GM18526 (cell line): ENCODE measurements around the gene CTRL.

Source experiments
- POLR2A ChIP-seq: IDR thresholded peaks from 3 replicates; pipeline ENCODE4 v1.6.1; 2011; ENCODE audit not compliant: insufficient read length; ENCODE audit errors: extremely low read depth

The CTRL gene

GRCh38 chr16:67922740-67923139, 8.9 kb downstream of the CTRL start:
- no peak for TF ChIP-seq POLR2A

DNA sequence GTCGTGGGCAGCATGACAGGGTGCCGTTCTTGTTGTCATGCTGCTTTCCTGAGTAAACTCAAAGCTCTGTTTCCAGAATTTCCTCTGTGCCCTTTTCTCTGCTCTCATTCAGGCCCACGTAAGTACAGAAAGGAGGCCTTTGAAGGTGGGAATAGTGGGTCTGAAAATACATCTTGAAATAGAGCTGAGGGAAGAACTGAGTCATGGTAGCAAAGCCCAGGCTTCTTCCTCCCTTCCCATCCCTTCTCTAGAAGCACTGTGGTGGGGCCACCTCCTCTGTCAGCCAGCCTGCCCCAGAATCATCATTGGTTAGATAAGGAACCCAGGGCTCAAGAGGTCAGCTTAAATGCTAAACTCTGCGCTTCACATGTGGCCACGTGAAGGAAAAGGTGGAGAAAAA, 9.4 kb downstream of the CTRL start:
- no peak for TF ChIP-seq POLR2A

DNA sequence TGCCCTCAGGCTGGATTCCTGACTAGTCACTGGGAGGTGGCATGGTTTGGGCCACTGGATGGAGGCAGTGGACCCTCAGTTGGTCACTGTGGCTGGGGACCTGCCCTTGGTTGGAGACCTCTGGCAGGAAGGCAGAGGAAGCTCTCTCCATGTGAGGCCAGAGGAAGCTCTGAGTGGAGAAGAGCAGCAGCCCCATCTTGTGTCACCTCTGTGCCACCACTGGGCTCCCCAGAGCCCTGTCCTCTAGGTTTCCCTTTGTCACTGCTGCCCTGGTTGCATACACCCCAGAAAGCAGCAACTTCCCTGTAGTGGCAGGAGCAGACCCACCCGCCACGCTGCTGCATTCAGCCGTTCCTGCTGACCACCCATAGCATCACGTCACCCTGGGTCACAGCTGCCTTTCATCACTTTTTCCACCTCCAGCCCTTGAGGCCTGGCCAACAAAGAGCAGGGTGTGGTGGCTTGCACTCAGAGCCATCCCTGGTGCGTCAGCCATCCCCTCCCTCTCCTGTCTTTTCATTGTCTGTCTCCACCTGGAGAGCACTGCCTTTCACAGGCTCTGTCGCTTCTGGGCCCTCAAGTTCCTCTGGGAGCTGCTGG, 11.9 kb downstream of the CTRL start:
- TF ChIP-seq POLR2A, result no peak

DNA sequence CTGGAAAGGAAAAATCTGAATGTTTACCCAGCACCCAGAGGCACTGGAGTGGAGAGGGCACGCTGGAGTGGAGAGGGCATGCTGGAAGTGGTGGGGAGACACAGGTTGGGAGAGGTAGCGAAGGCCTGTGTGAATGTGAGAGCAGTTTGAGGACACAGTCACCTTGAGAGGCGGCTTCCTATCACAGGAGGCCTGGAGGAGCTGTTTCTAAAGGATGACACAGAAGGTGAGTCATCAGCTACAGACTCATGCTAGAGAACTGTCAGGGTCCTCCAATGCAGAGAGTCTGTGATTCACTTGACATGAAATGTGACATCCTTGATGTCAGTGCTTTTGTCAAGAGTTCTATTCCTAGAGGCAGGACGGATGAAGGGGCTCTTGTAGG, 13.8 kb downstream of the CTRL start:
- no peak for TF ChIP-seq POLR2A

GRCh38 chr16:67917140-67917851, 14.4 kb downstream of the CTRL start:
- no peak for TF ChIP-seq POLR2A

DNA sequence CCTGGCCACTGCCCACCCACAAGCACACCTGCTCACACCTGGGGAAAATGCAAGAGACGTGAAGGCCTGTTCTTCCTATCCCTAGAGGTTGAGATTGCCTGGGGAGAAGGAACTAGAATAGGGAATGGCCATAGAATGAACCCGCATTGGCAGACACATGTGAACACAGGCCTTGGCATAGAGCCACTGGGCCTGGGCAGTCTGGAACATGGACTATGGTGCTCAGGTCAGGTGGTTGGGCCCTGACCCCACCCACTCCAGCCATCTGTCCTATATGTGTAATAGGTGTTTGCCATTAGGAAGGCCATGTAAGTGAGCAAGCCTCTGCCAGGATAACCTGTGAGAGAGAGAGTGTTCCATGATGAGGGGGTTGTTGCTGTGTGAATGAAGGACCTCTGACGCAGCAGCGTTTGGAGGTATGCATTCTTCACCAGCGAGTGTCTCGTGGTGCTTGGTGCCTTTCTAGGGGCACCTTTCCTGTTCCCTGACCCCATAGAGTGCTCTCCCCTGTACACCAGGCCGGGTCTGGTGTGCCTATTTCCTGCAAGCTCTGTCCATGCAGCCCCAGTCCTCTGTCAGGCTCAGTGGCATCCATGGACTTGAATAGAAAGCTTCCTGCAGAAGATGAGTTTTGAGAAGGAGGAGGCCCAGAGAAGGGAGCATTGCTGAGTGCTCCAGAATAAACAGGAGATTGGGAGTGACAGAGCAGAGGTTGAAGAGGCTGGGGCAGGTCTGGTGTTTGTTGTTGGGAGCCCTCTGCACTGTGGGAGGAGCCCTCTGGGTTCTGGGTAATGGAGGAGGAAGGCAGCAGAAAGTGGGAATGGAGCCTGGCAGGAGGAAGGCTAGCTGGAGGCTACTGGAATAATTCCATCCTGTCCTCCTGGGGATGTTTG, 15.6 kb downstream of the CTRL start:
- no peak for TF ChIP-seq POLR2A

GRCh38 chr16:67914758-67915495, 16.7 kb downstream of the CTRL start:
- no peak for TF ChIP-seq POLR2A

DNA sequence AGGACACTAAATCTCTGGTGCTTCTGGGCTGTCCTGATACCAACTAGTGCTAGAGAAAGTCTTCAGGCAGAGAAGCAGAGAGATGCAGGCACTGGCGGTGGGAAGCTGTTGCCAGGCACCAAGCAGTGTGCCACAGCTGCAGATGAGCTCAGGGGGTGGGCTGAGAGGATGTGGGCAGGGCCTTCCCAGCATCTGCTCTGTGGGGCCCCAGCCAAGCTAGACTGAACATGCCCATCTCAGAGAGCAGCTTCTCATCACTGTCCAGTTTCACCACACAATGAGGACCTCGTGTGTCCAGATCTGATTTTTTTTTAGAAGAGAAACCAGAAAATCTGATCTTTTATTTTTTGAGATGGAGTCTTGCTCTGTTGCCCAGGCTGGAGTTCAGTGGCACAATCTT, 21.5 kb downstream of the CTRL start:
- TF ChIP-seq POLR2A, result no peak

DNA sequence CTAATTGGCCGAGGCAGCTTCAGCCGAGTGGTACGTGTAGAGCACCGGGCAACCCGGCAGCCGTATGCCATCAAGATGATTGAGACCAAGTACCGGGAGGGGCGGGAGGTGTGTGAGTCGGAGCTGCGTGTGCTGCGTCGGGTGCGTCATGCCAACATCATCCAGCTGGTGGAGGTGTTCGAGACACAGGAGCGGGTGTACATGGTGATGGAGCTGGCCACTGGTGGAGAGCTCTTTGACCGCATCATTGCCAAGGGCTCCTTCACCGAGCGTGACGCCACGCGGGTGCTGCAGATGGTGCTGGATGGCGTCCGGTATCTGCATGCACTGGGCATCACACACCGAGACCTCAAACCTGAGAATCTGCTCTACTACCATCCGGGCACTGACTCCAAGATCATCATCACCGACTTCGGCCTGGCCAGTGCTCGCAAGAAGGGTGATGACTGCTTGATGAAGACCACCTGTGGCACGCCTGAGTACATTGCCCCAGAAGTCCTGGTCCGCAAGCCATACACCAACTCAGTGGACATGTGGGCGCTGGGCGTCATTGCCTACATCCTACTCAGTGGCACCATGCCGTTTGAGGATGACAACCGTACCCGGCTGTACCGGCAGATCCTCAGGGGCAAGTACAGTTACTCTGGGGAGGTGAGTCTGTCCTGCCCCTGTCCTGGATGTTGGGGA, 22.5 kb downstream of the CTRL start:
- no peak for TF ChIP-seq POLR2A

- TF ChIP-seq POLR2A, result no peak
Measured at GRCh38 chr16:67907397-67908180, 24.1 kb downstream of the CTRL start.

DNA sequence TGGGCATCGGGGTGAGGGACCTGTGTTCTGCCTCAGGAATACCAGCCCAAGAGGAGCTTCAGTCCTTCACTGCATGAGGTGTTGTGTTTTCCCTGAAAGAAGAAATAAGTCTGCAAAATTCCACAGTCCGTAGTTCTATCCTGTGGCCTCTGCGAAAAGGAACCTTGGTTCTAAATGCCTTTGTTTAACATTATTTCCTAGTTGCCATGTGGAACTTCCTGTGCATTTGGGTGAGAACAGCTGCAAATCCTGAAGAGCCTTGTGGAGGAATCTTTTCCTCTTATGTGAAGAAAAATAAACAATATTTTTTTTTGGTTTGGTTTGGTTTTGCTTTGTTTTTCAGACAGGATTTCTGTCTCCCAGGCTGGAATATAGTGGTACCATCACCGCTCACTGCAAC, 28.8 kb downstream of the CTRL start:
- TF ChIP-seq POLR2A, result no peak

- no peak for TF ChIP-seq POLR2A
Measured at GRCh38 chr16:67901734-67902133, 29.9 kb downstream of the CTRL start.

- TF ChIP-seq POLR2A, result no peak
Measured at GRCh38 chr16:67897231-67897630, 34.4 kb downstream of the CTRL start.

DNA sequence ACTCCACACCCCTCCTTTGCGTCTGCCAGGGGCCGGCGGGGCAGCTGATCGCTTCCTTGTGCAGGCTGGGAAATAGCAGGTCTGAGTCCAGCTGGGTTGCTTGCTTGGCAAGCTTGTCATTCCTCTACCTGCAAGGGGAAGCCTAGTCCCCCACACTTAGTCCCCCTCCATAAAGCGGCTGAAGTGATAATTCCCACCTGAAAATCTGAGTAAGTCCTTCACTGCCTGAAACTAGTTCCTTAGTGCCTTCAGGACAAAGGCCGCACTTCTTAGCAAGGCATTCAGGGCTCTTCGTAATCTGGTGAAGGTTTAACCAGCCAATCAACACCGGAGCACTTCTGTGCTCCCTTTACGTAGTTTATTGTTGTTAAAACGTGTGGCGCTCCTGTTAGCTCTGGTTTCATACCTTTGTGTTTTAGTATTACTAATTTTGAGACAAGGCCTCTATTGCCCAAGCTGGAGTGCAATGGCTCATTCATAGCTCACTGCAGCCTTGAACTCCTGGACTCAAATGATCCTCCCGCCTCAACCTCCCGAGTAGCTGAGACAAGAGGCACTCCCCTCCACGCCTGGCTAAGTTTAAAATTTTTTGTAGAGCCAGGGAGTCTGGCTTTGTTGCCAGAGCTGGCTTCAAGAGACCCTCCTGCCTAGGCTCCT, 37.8 kb downstream of the CTRL start:
- TF ChIP-seq POLR2A, result no peak
